T-cell (primary cell): ENCODE data around the gene DSC2. TPM values are rescaled to one million over a fixed set of nuclear protein-coding genes. Genes with fewer than 3 reads are reported as not detected.

Experiments
- ATAC-seq, 4 experiments: fragments of 200-7000 bp in 3 of 4; fragments of 150-1000 bp in 1 of 4; cut with Tn5 transposase; replicated peaks in 1 of 4; 1 replicate in 3 of 4; 2 replicates in 1 of 4; pipeline ENCODE4 v1.10.0; 2021; ENCODE audit warnings: moderate library complexity in 3 of 4, mild to moderate bottlenecking in 2 of 4, moderate number of reproducible peaks in 1 of 4
- CTCF ChIA-PET, 2 donors: fragments of 300-600 bp; sonication (Branson Sonifier 250); formaldehyde crosslinking; loops; one replicate each; lab custom pipeline; 2022; ENCODE audit warnings: antibody characterized with exemption in 2 of 2; lab: Charles Lee
- POLR2A ChIA-PET, 2 donors: fragments of 300-600 bp; sonication (Branson Sonifier 250); formaldehyde crosslinking; loops; one replicate each; lab custom pipeline; 2022; ENCODE audit warnings: antibody characterized with exemption in 2 of 2; lab: Charles Lee
- DNase-seq, 35 experiments: peaks; one replicate each; pipeline versions ENCODE4 v3.0.0 to v3.0.0-alpha.2; 2013 to 2023
- H3K27ac ChIP-seq: one replicate; pipeline ENCODE4 v1.5.1; 2013; ENCODE audit warnings: low read length
- H3K27me3 ChIP-seq, 2 experiments: replicated peaks in 1 of 2; 1 replicate in 1 of 2; 2 replicates in 1 of 2; pipeline versions ENCODE4 v1.6.1 to v1.7.0; 2013; ENCODE audit warnings: low read length in 1 of 2, mixed read lengths in 1 of 2; ENCODE audit not compliant: control insufficient read depth in 2 of 2, insufficient read depth in 2 of 2; ENCODE audit errors: extremely low read depth in 1 of 2
- H3K36me3 ChIP-seq, 2 donors: 1 replicate in 1 of 2; 2 replicates in 1 of 2; pipeline versions ENCODE4 v1.6.1 to v1.7.0; 2013; ENCODE audit warnings: low read length in 1 of 2; ENCODE audit not compliant: control insufficient read depth in 2 of 2, insufficient read depth in 1 of 2; ENCODE audit errors: extremely low read depth in 1 of 2
- H3K4me1 ChIP-seq, 2 experiments: 1 replicate in 1 of 2; 2 replicates in 1 of 2; pipeline versions ENCODE4 v1.6.1 to v1.7.0; 2013; ENCODE audit warnings: low read length in 2 of 2, mixed read lengths in 1 of 2; ENCODE audit not compliant: insufficient read depth in 2 of 2, control insufficient read depth in 1 of 2; ENCODE audit errors: extremely low read depth in 1 of 2
- H3K4me3 ChIP-seq, 2 donors: 1 replicate in 1 of 2; 2 replicates in 1 of 2; pipeline versions ENCODE4 v1.5.1 to v1.7.0; 2013; ENCODE audit warnings: mild to moderate bottlenecking in 2 of 2, low read length in 1 of 2, moderate library complexity in 1 of 2; ENCODE audit not compliant: control insufficient read depth in 1 of 2; ENCODE audit errors: extremely low read depth in 1 of 2
- H3K9me3 ChIP-seq: 2 replicates; pipeline ENCODE4 v1.7.0; 2013
- H3K27ac Mint-ChIP-seq, 2 donors: one replicate each; pipeline ENCODE4 v1.8.0; 2020 to 2021; ENCODE audit warnings: mild to moderate bottlenecking in 2 of 2, mixed read lengths in 2 of 2
- H3K27me3 Mint-ChIP-seq, 2 donors: one replicate each; pipeline ENCODE4 v1.8.0; 2021 to 2022; ENCODE audit warnings: mixed read lengths in 2 of 2
- H3K36me3 Mint-ChIP-seq: one replicate; pipeline ENCODE4 v1.8.0; 2021; ENCODE audit warnings: mixed read lengths
- H3K4me1 Mint-ChIP-seq, 3 donors: one replicate each; pipeline ENCODE4 v1.8.0; 2020 to 2022; ENCODE audit warnings: mixed read lengths in 3 of 3, mild to moderate bottlenecking in 1 of 3
- H3K4me3 Mint-ChIP-seq, 3 donors: one replicate each; pipeline ENCODE4 v1.8.0; 2020 to 2022; ENCODE audit warnings: mild to moderate bottlenecking in 3 of 3, mixed read lengths in 3 of 3, moderate library complexity in 3 of 3
- H3K9me3 Mint-ChIP-seq, 3 donors: one replicate each; pipeline ENCODE4 v1.8.0; 2020 to 2022; ENCODE audit warnings: mixed read lengths in 3 of 3
- WGBS: methylation state at CpG from one replicate; pipeline ENCODE4 v1.1.5; 2013; ENCODE audit warnings: missing lambda C conversion rate; ENCODE audit not compliant: insufficient coverage; 5-methylcytosine and 5-hydroxymethylcytosine counted together
- total RNA-seq, 35 experiments: library from RNA in 6 of 35; stranded (reverse) in 6 of 35; fragments of 120-200 nt in 1 of 35; gene quantifications; one replicate each; pipeline versions ENCODE4 v1.2.1 to v1.2.4 and lab custom pipeline; 2013 to 2026

Gene DSC2
- total RNA-seq, 5 donors from 2014 or later (not counting 1 experiment from before 2014, with no cell fraction given): 0.09 to 0.16 (median 0.13) TPM; not detected in 2

DNA sequence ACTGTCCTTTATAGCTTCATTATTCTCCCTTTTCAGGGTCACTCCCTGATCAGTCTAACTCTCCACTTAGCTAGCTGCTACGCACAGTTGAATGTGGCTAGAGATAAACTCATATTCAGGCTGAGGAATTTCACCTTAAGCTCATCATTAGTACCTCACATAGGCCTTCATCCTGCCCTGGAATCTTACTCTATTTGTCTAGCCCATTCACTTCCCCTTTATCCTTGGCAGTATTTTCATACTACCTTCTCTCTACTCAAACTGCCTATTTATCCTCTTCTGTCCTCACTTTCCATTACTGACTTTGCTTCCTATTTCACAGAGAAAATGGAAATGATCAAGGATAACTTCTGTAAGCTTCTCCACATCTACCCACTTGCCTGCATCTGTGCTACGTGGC is 10.6 kb upstream of the DSC2 start:
- Histone ChIP-seq H3K9me3 (no peaks in the 10 kb centered on the region), H3K4me1 (no peaks in the 10 kb centered on the region), H3K27ac (no peak overlapping the region), H3K27me3 (no peaks in the 10 kb centered on the region), H3K36me3 (no peaks in the 10 kb centered on the region), H3K4me3 (no peak overlapping the region)
- H3K27ac Mint-ChIP-seq: no peak overlapping the region
- no peak overlapping the region for H3K4me3 Mint-ChIP-seq
- H3K36me3 Mint-ChIP-seq: no peaks in the 10 kb centered on the region
- ChIA-PET CTCF (no interaction called here), POLR2A (interaction anchor here in 1 of 2 donors (0.6 kb wide), 1 partner anchor 1069 kb away, joined by 4 read pairs; no protein-coding TSS in a partner anchor)
- ATAC-seq: no peak
- no peak for DNase-seq
- no peaks in the 10 kb centered on the region for H3K4me1 Mint-ChIP-seq
- H3K9me3 Mint-ChIP-seq: peaks cover 8 to 11% (median 10%) of the 10 kb centered on the region in 3 donors
- H3K27me3 Mint-ChIP-seq: no peaks in the 10 kb centered on the region
- WGBS: no CpG with 5 or more reads among the region's 2 CpGs

DNA sequence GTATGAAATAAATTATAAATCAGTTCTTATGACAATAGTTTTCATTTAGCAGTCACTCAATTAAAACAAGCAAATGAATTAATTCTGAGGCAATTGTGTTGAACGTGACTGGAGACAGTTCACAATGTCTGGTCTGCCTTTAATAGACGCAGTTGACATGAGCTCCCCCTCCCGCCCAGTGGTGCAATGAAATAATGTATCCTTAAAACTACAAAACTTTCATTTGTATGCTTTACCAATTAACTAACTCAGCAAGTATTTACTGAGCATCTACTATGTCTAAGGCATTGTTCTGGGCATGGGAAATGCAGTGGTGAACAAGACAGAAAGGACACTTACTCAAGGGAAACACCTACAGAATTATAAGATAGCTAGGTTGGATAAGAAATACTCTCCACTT is 3.5 kb upstream of the DSC2 start:
- CTCF ChIA-PET: no interaction called here
- POLR2A ChIA-PET: no interaction called here

DNA sequence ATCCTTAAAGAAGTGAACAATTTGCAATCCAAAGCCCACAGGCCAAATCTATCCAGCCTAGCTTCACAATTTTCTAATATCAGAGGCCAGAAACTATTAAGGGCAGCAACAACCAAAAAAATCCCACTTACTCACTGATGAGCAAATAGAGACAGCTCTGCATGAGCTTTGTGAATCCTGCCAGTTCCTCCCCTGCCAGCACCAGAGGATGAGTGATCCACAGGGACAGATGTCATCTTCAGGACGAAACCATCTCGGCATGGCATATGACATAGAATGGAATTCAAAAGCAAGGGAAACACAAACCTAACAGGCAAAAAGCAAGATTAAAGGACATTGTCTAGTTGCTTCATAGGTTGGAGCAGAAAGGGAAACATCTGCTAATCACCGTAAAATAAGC is 2.2 kb upstream of the DSC2 start:
- ChIA-PET CTCF (no interaction called here), POLR2A (interaction anchor here in 1 of 2 donors (0.6 kb wide), 1 partner anchor 12 kb away, joined by 3 read pairs; no protein-coding TSS in a partner anchor)
- H3K36me3 Mint-ChIP-seq: no peaks in the 10 kb centered on the region
- H3K4me3 Mint-ChIP-seq: no peak overlapping the region
- no peak overlapping the region for H3K27ac ChIP-seq
- DNase-seq (no peak), ATAC-seq (no peak)
- H3K4me3 ChIP-seq: no peak overlapping the region
- no peak overlapping the region for H3K27ac Mint-ChIP-seq
- H3K27me3 Mint-ChIP-seq: peaks cover 24% of the 10 kb centered on the region in 2 donors
- H3K9me3 Mint-ChIP-seq: peaks cover 0 to 5% (median 3%) of the 10 kb centered on the region in 3 donors
- 40% methylated on average over 1 of the region's 3 CpGs for WGBS
- H3K4me1 Mint-ChIP-seq: no peaks in the 10 kb centered on the region
- H3K9me3 ChIP-seq: no peaks in the 10 kb centered on the region
- peaks cover 13 to 17% of the 10 kb centered on the region in 2 experiments for H3K27me3 ChIP-seq
- H3K4me1 ChIP-seq: peaks cover 0 to 2% of the 10 kb centered on the region in 2 experiments
- H3K36me3 ChIP-seq: no peaks in the 10 kb centered on the region

More for the DNA sequence above, 3.5 kb upstream of the DSC2 start:
- WGBS: no CpG with 5 or more reads among the region's 3 CpGs
- no peak for DNase-seq
- Mint-ChIP-seq H3K36me3 (no peaks in the 10 kb centered on the region), H3K4me3 (no peak overlapping the region), H3K27ac (no peak overlapping the region), H3K9me3 (peaks cover 0 to 3% (median 0%) of the 10 kb centered on the region in 3 donors), H3K27me3 (peaks cover 11% of the 10 kb centered on the region in 2 donors), H3K4me1 (no peaks in the 10 kb centered on the region)
- ATAC-seq: no peak
- Histone ChIP-seq H3K4me3 (no peak overlapping the region), H3K4me1 (peaks cover 0 to 2% of the 10 kb centered on the region in 2 experiments), H3K36me3 (no peaks in the 10 kb centered on the region), H3K9me3 (no peaks in the 10 kb centered on the region), H3K27me3 (peaks cover 7 to 9% of the 10 kb centered on the region in 2 experiments), H3K27ac (no peak overlapping the region)

DNA sequence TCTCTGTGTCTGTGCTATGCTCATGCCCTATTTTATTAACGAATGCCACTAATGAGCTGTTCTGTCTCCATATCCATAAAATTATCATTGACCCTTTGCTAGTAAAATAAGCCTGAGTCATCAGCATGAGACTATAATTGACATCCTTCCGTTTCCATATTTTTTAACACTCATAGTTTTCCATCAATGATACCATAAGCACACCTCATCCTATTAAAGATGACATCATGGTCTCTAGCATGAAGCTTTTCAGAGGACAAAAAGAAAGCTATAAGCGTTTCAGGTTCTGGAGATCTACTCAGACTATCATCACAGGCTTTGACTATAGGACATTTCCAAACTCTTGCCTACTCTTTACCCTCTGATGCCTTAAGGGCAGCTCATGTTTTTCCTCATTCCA is 1.2 kb upstream of the DSC2 start:
- H3K4me1 Mint-ChIP-seq: no peaks in the 10 kb centered on the region
- peaks cover 13 to 17% of the 10 kb centered on the region in 2 experiments for H3K27me3 ChIP-seq
- H3K36me3 ChIP-seq: no peaks in the 10 kb centered on the region
- ATAC-seq (no peak), DNase-seq (no peak)
- POLR2A ChIA-PET: no interaction called here
- CTCF ChIA-PET: no interaction called here
- 90% methylated on average over 3 of the region's 3 CpGs for WGBS
- no peak overlapping the region for H3K4me3 ChIP-seq
- H3K36me3 Mint-ChIP-seq: no peaks in the 10 kb centered on the region
- H3K9me3 ChIP-seq: no peaks in the 10 kb centered on the region
- H3K9me3 Mint-ChIP-seq: peaks cover 0 to 8% (median 3%) of the 10 kb centered on the region in 3 donors
- no peak overlapping the region for H3K27ac ChIP-seq
- no peak overlapping the region for H3K4me3 Mint-ChIP-seq
- peaks cover 28 to 32% of the 10 kb centered on the region in 2 donors for H3K27me3 Mint-ChIP-seq
- no peak overlapping the region for H3K27ac Mint-ChIP-seq
- peaks cover 0 to 2% of the 10 kb centered on the region in 2 experiments for H3K4me1 ChIP-seq

DNA sequence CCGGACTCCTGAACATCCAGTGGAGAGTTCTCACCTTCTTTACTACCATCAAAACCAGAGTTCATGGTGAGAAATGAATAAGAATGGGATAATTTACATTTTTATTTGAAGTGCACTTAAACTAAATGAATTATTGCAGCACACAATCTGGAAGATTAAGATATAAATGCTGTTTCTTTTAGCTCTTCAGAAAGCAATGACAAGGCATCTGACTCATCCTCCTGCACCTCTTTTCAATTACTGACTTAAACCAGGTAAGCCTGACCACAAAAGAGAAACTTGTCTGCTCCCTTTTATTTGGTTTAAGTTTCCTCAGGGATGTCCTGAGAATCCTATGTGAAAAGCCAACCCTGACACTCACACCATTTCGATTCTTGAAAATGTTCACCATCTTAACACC is 720 bp upstream of the DSC2 start:
- Histone ChIP-seq H3K4me3 (no peak overlapping the region), H3K27ac (no peak overlapping the region), H3K27me3 (peaks cover 13 to 17% of the 10 kb centered on the region in 2 experiments), H3K36me3 (no peaks in the 10 kb centered on the region), H3K9me3 (no peaks in the 10 kb centered on the region), H3K4me1 (peaks cover 0 to 2% of the 10 kb centered on the region in 2 experiments)
- ChIA-PET POLR2A (no interaction called here), CTCF (no interaction called here)
- Mint-ChIP-seq H3K36me3 (no peaks in the 10 kb centered on the region), H3K4me3 (no peak overlapping the region), H3K4me1 (no peaks in the 10 kb centered on the region), H3K27me3 (peaks cover 28 to 32% of the 10 kb centered on the region in 2 donors), H3K9me3 (peaks cover 0 to 8% (median 3%) of the 10 kb centered on the region in 3 donors), H3K27ac (no peak overlapping the region)
- no peak for ATAC-seq
- WGBS: no CpG with 5 or more reads among the region's 2 CpGs
- no peak for DNase-seq

DNA sequence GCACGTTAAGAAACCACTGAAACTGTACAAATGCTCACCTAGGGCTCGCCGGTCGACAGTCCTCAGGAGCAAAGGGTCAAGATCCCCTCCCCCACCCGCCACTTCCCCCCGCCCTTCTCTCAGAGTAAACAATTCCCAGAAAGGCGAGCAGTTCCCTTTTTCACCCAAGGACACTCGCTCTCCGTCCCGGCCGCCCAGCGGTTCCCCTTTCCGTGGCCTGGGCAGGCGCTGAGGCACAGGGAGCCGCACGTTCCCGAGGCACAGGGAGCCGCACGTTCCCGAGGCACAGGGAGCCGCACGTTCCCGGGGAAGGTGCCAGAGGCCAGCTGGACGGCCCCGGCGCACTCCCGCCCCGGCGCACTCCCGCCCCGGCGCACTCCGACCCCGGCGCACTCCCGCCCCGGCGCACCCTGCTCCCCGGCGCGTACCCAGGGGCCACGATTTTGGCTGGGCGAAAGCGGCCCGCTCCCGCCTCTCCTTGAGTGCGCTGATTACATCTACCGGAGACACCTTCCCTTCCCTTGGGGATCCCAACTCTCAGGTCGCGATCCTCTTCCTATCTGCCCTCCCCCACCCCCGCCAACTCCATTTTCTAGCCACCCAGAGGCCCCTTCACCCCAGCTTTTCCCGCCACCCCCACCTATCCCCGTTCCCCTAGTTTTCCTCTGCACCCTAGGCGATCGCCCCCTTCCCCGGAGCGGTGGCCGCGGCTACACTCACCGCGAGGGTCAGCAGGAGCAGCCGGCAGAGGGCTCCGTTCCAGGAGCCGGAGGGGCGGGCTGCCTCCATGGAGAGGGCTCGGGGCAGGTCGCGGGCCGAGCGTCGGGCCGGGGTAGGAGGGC is 817 bp downstream of the DSC2 start:
- peaks cover 28 to 32% of the 10 kb centered on the region in 2 donors for H3K27me3 Mint-ChIP-seq
- Histone ChIP-seq H3K4me3 (peak overlapping the region in 1 of 2 donors; percentile 8), H3K36me3 (no peaks in the 10 kb centered on the region), H3K4me1 (peaks cover 0 to 2% of the 10 kb centered on the region in 2 experiments), H3K27me3 (peaks cover 13 to 17% of the 10 kb centered on the region in 2 experiments), H3K9me3 (no peaks in the 10 kb centered on the region), H3K27ac (no peak overlapping the region)
- no peaks in the 10 kb centered on the region for H3K36me3 Mint-ChIP-seq
- no peak for ATAC-seq
- no peak overlapping the region for H3K27ac Mint-ChIP-seq
- ChIA-PET POLR2A (no interaction called here), CTCF (no interaction called here)
- WGBS: 4% methylated on average over 64 of the region's 72 CpGs
- peak in 1 of 35 experiments; percentile 5 for DNase-seq
- peaks cover 0 to 5% (median 3%) of the 10 kb centered on the region in 3 donors for H3K9me3 Mint-ChIP-seq
- H3K4me1 Mint-ChIP-seq: no peaks in the 10 kb centered on the region
- H3K4me3 Mint-ChIP-seq: peak overlapping the region in 1 of 3 donors; percentile 48
